ENCODE measurements around the gene CSRP1.

The CSRP1 gene

DNA sequence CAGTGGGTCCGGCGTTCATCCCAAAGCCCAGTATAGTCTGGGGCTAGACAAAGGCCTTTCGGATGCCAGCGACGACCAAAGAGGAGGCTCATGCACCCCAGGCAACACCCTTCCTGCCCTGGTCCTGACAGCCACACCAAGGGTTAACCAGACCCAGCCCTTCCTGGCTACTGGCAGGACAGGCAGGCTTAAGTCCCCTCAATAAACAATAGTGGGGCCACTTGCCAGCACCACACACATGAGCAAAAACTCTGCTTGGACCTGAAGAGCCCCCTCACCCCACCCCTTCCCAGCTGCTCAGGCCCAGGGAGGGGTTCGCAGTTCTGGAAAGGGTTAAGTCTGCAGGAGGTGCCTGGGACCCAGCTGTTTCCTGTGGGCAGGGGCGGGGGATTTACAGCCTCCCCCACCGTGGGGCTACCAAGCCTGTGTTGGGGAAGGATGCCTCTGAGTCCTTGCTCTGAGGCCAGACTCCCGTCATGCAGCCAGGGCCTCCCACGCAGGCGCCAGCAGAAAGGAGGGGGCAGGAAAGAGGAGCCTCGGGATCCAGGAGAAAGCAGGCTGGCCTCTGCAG, 56.1 kb downstream of the CSRP1 start:
- DNase-seq: no peak

- DNase-seq: no peak
These were observed 57.9 kb downstream of the CSRP1 start for GRCh38 chr1:201448990-201449389.

GRCh38 chr1:201447903-201448871, 58.7 kb downstream of the CSRP1 start:
- peak; percentile 81 for DNase-seq

- DNase-seq: no peak
These were observed 61.6 kb downstream of the CSRP1 start for GRCh38 chr1:201445310-201445709.

DNA sequence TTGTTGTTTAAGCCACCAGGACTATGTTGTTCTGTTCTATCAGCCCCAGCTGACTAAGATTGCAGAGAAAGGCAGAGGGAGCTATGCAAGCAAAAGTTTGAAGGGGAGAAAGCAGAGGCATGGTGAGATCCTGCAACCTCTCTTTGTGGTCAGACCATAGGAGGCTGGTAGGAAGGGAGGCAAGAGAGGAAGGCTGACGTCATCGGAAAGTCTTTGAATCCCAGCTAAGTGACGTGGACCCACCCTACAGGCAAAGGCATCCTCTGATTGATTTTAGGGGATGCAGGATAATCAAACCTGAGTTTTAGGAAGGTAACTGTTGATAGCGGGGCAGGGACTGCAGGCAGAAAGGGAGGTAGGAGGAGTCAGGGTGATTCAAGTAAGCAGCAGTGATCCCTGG, 62.1 kb downstream of the CSRP1 start:
- DNase-seq: no peak

GRCh38 chr1:201443747-201444146, 63.2 kb downstream of the CSRP1 start:
- no peak for DNase-seq

DNA sequence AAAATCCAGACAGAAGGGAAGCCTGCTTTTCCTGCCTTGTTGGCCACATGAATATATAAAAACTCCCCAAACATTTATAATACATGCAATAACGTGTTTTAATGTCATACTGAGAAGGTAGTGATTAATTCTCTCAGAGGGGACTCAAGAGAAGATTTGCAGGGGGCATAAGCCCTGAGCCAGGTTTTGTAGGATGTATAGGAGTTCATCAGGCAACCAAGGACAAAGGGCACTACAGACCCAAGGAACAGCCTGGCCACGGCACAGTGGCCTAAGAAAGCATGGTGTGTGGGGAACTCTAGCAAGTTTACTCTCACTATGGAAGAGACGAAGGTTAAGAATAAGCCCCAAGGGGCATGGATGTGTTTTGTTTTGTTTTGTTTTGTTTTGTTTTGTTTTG, 70.0 kb downstream of the CSRP1 start:
- DNase-seq: no peak

GRCh38 chr1:201436393-201436792, 70.5 kb downstream of the CSRP1 start:
- DNase-seq: peak; percentile 55

DNA sequence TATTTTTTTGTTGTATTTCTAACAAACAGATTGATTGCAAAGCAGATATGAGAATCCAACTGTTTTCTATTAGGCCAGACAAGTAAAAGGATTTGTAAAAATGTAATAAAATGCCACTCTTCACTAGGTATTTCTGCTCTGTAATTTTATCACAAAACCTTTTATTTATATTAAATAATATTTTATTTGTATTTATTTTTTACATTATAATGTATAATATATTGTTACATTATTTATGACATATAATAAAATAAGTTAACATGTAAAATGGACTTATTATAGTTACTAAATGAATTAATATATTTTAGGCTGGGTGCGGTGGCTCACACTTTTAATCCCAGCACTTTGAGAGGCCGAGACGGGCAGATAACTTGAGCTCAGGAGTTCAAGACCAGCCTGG, 72.7 kb downstream of the CSRP1 start:
- DNase-seq: no peak

GRCh38 chr1:201433609-201434008, 73.3 kb downstream of the CSRP1 start:
- no peak for DNase-seq
